Peyer's patch (tissue), 4 donors: ENCODE data around the gene DOCK11. TPM values are rescaled to one million over a fixed set of nuclear protein-coding genes. Genes with fewer than 3 reads are reported as not detected.

ENCODE experiments used
- DNase-seq, 3 donors: peaks; one replicate each; pipeline ENCODE4 v3.0.0-alpha.2; 2017 to 2019
- H3K27ac ChIP-seq, 4 donors: fragments of 200-600 bp; sonication (generic); one replicate each; pipeline ENCODE4 v1.5.1; 2016 to 2019
- H3K27me3 ChIP-seq, 2 donors: fragments of 200-600 bp; sonication (generic); one replicate each; pipeline ENCODE4 v1.5.1; 2019
- H3K36me3 ChIP-seq, 3 donors: fragments of 200-600 bp; sonication (generic); one replicate each; pipeline ENCODE4 v1.5.1; 2016 to 2019
- H3K4me1 ChIP-seq, 4 donors: fragments of 200-600 bp; sonication (generic); one replicate each; pipeline ENCODE4 v1.5.1; 2016 to 2019
- H3K4me3 ChIP-seq, 4 donors: fragments of 200-600 bp; sonication (generic); 1 replicate in 3 of 4; 2 replicates in 1 of 4; pipeline ENCODE4 v1.5.1; 2016 to 2019; ENCODE audit warnings: mild to moderate bottlenecking in 1 of 4
- H3K9me3 ChIP-seq, 4 donors: fragments of 200-600 bp; sonication (generic); one replicate each; pipeline ENCODE4 v1.5.1; 2016 to 2019; ENCODE audit warnings: mild to moderate bottlenecking in 1 of 4
- POLR2A ChIP-seq, 2 donors: fragments of 450-650 bp; IDR thresholded peaks; one replicate each; pipeline ENCODE4 v1.5.1; 2017; ENCODE audit warnings: antibody characterized with exemption in 2 of 2, mild to moderate bottlenecking in 2 of 2, moderate library complexity in 2 of 2
- total RNA-seq, 4 donors: library from RNA; depleted of rRNA; stranded (reverse); fragments of >200 nt; gene quantifications; one replicate each; pipeline ENCODE4 v1.1.0, GENCODE V29; 2016
- TF ChIP-seq, protein P1 (sequence below), 6 experiments: fragments of 450-650 bp in 4 of 6; fragments of 200-600 bp in 2 of 6; sonication (generic) in 1 of 6; IDR thresholded peaks; one replicate each; pipeline ENCODE4 v1.5.1; 2017 to 2019; ENCODE audit warnings: antibody characterized with exemption in 6 of 6, mild to moderate bottlenecking in 3 of 6, moderate library complexity in 1 of 6

The DOCK11 gene
- total RNA-seq, 4 donors from 2014 or later = 5.6 to 34.7 (median 10.4) TPM

DNA sequence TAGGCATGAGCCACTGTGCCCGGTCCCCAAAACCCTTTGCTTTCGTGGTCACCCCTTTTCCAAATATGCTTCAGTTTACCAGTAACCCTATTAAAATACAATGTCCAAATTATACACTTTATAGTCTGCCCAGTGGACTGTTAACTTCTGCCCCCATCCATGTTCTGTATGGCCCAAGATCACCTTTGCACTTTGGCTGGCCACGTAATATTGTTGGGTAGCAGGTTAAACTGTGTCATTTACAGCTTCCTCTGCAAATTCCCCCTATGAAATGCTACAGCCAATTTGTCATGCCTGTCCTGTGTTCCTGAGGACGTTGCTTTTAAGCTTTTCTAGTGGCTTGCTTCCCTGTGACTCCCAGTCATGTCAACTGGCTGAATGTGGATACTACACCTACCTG is 130.7 kb downstream of the DOCK11 start:
- Histone ChIP-seq H3K27me3 (no peaks in the 10 kb centered on the region), H3K4me3 (no peak overlapping the region), H3K4me1 (no peaks in the 10 kb centered on the region), H3K36me3 (no peaks in the 10 kb centered on the region), H3K27ac (no peak overlapping the region), H3K9me3 (no peaks in the 10 kb centered on the region)
- TF ChIP-seq, protein P1, sequence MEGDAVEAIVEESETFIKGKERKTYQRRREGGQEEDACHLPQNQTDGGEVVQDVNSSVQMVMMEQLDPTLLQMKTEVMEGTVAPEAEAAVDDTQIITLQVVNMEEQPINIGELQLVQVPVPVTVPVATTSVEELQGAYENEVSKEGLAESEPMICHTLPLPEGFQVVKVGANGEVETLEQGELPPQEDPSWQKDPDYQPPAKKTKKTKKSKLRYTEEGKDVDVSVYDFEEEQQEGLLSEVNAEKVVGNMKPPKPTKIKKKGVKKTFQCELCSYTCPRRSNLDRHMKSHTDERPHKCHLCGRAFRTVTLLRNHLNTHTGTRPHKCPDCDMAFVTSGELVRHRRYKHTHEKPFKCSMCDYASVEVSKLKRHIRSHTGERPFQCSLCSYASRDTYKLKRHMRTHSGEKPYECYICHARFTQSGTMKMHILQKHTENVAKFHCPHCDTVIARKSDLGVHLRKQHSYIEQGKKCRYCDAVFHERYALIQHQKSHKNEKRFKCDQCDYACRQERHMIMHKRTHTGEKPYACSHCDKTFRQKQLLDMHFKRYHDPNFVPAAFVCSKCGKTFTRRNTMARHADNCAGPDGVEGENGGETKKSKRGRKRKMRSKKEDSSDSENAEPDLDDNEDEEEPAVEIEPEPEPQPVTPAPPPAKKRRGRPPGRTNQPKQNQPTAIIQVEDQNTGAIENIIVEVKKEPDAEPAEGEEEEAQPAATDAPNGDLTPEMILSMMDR (IDR thresholded peaks at IDR 0.05) = no peak
- TF ChIP-seq POLR2A (IDR thresholded peaks at IDR 0.05) = no peak
- DNase-seq = no peak

DNA sequence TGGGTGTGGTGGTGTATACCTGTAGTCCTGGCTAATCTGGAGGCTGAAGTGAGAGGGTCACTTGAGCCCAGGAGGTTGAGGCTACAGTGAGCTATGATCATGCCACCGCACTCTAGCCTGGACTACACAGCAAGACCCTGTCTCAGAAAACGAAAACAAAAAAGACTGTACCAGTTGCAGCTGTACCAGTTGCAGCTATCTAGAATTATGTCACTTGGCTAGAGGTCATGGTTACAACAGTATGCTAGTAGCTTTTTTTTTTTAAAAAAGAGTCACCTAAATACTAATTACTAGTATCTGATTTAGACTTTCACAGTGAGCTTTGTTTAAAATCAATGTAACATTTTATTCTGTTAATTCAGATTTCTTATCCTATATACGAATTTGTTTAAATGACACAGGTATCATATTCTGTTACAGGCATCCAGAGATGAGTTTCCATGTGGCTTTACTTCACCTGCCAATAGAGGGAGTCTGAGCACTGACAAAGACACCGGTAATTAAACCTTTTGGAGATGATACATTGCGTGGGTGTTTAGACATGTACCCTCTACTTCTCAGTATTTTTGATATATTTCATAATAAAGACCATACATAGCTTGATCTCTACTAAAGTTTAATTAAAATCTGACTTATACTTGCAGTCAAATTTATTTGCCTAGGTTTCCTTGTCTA is 131.6 kb downstream of the DOCK11 start:
- H3K36me3 ChIP-seq = no peaks in the 10 kb centered on the region
- H3K9me3 ChIP-seq = no peaks in the 10 kb centered on the region
- H3K4me3 ChIP-seq = no peak overlapping the region
- no peak for TF ChIP-seq POLR2A (IDR thresholded peaks at IDR 0.05)
- TF ChIP-seq, protein P1 (IDR thresholded peaks at IDR 0.05) = peak in 4 of 6 experiments; percentile 23 to 48 (median 32)
- no peaks in the 10 kb centered on the region for H3K27me3 ChIP-seq
- no peaks in the 10 kb centered on the region for H3K4me1 ChIP-seq
- H3K27ac ChIP-seq = no peak overlapping the region
- DNase-seq = no peak

DNA sequence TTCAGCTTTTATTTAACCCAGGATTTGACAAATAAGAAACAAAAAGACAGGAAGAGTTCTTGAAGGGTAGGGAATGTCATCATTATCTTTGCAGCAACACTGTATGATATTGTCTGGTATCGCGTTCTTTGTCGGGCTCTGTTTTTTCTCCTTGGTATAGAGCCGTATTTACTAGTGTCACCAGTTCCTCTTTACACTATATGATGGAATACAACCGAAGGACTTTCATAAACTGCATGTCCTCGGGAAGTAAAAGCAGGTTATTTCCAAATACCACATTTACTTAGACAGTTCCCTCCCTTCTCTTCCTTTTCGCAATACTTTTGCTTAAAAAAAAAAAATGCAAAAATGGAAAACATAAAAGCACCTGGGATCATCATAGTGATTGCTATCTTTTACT is 135.2 kb downstream of the DOCK11 start:
- no peak for DNase-seq
- TF ChIP-seq, protein P1 (IDR thresholded peaks at IDR 0.05) = no peak
- no peak for TF ChIP-seq POLR2A (IDR thresholded peaks at IDR 0.05)
- Histone ChIP-seq H3K27ac (no peak overlapping the region), H3K9me3 (no peaks in the 10 kb centered on the region), H3K36me3 (no peaks in the 10 kb centered on the region), H3K27me3 (no peaks in the 10 kb centered on the region), H3K4me3 (no peak overlapping the region), H3K4me1 (no peaks in the 10 kb centered on the region)

DNA sequence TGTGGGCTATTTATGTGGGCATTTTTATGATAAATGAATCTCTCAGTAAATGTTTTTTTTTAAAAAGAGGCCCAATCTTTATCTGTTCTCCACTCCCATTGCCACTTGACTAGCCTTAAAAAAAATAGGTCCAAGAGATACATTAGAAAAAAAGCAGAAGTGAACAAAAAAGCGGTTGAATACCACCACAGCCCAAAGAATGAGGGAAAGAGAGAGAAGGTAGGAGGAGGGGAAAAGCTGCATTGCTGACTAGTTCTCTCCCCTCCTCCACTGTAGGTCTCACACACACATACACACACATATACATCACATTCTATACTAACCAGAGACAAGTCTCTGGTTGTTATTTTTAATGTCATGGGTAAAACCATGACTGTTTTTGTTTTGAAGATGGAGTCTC is 136.0 kb downstream of the DOCK11 start:
- DNase-seq = no peak
- no peaks in the 10 kb centered on the region for H3K27me3 ChIP-seq
- TF ChIP-seq, protein P1 (IDR thresholded peaks at IDR 0.05) = no peak
- no peak for TF ChIP-seq POLR2A (IDR thresholded peaks at IDR 0.05)
- H3K27ac ChIP-seq = no peak overlapping the region
- H3K4me1 ChIP-seq = no peaks in the 10 kb centered on the region
- H3K4me3 ChIP-seq = no peak overlapping the region
- H3K36me3 ChIP-seq = no peaks in the 10 kb centered on the region
- no peaks in the 10 kb centered on the region for H3K9me3 ChIP-seq

DNA sequence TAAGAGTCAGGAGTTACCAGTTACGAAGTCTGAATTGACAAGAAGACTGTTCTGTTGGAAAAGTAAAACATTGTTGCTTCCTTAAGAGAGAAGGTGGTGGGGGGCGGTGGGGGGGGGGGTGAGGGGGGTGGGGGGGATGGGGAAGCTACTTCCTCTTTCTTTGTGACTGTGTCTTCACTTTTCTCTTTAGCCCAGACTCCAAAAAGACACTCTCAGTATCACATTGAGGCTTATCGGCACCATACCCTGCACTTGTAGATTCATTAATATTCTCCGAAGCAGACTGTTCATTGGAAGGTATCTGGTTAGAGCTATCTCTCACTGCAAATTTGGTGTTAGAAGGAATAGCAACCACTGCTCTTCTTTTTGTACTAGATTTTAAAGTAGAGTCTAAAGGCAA is 137.2 kb downstream of the DOCK11 start:
- no peaks in the 10 kb centered on the region for H3K36me3 ChIP-seq
- TF ChIP-seq, protein P1 (IDR thresholded peaks at IDR 0.05) = no peak
- TF ChIP-seq POLR2A (IDR thresholded peaks at IDR 0.05) = no peak
- DNase-seq = no peak
- H3K27ac ChIP-seq = no peak overlapping the region
- no peaks in the 10 kb centered on the region for H3K9me3 ChIP-seq
- no peaks in the 10 kb centered on the region for H3K4me1 ChIP-seq
- no peaks in the 10 kb centered on the region for H3K27me3 ChIP-seq
- H3K4me3 ChIP-seq = no peak overlapping the region

DNA sequence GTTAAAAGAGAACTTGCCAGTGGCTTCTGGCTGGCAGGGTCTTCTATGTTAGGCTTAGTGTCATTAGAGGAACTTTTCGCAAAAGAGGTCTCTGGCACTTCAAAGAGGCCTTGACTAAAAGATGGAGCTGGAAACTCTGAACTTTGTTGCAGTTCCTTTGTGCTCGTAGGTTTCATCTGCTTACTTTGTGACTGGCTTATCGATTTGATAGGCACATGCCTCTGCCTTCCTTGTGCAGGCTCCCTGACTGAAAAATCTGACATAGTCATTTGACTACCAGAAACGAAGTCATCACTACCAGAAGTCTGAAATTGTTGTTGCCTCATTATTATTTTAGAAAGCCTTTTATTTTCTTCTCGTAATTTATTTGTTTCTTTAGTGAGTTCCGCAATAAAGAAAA is 137.9 kb downstream of the DOCK11 start:
- no peak overlapping the region for H3K4me3 ChIP-seq
- H3K4me1 ChIP-seq = no peaks in the 10 kb centered on the region
- no peaks in the 10 kb centered on the region for H3K27me3 ChIP-seq
- DNase-seq = no peak
- no peaks in the 10 kb centered on the region for H3K9me3 ChIP-seq
- no peak for TF ChIP-seq POLR2A (IDR thresholded peaks at IDR 0.05)
- TF ChIP-seq, protein P1 (IDR thresholded peaks at IDR 0.05) = no peak
- H3K27ac ChIP-seq = no peak overlapping the region
- H3K36me3 ChIP-seq = no peaks in the 10 kb centered on the region
